Measurements from ENCODE around the gene ZNF318.

Gene ZNF318

DNA sequence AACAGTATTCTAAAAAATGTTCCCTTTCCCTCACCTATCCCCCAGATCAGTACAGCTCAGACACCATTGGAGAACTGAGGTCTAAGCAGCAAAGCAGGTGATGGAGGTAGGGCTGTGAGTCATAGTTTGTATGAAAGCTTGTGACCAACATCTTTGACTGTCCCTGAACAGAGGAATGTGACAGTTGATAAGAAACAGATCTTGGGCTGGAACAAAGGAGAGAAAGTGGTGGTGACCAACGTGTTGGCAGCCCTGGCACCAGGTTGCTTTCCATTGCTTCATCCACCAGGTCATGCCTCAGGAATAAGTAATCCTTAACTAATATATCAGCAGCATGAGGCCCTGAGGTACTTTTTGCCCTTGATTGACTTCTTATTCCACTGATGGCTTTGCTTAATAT lies 40.9 kb downstream of the ZNF318 start:
- H3K4me1 ChIP-seq (ENCODE audit: insufficient read depth, low read length): no peaks in the 10 kb centered on the region
- no peaks in the 10 kb centered on the region for H3K9me3 ChIP-seq (ENCODE audit: insufficient read depth, low read length, severe bottlenecking)
- no peak overlapping the region for H3K27ac ChIP-seq (ENCODE audit: low read length)
- no peak overlapping the region for H3K4me2 ChIP-seq (ENCODE audit: insufficient read depth, low read length)
- no peaks in the 10 kb centered on the region for H3K79me2 ChIP-seq (ENCODE audit: insufficient read depth, low read length)
- H3K4me3 ChIP-seq (ENCODE audit: low read depth in 1 of 2, low read length in 2 of 2): no peak overlapping the region
- no peak for TF ChIP-seq EZH2 (IDR thresholded peaks at IDR 0.05; ENCODE audit: borderline replicate concordance, low read depth, low read length, severe bottlenecking)
- TF ChIP-seq, protein P1, sequence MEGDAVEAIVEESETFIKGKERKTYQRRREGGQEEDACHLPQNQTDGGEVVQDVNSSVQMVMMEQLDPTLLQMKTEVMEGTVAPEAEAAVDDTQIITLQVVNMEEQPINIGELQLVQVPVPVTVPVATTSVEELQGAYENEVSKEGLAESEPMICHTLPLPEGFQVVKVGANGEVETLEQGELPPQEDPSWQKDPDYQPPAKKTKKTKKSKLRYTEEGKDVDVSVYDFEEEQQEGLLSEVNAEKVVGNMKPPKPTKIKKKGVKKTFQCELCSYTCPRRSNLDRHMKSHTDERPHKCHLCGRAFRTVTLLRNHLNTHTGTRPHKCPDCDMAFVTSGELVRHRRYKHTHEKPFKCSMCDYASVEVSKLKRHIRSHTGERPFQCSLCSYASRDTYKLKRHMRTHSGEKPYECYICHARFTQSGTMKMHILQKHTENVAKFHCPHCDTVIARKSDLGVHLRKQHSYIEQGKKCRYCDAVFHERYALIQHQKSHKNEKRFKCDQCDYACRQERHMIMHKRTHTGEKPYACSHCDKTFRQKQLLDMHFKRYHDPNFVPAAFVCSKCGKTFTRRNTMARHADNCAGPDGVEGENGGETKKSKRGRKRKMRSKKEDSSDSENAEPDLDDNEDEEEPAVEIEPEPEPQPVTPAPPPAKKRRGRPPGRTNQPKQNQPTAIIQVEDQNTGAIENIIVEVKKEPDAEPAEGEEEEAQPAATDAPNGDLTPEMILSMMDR (IDR thresholded peaks at IDR 0.05; ENCODE audit: borderline replicate concordance, extremely low read depth, low read length, poor library complexity, severe bottlenecking): no peak
- no peaks in the 10 kb centered on the region for H4K20me1 ChIP-seq (ENCODE audit: insufficient read depth, low read length)
- DNase-seq (no peak), ATAC-seq (ENCODE audit: insufficient read depth, low read depth) (no peak)
- no peak overlapping the region for H3K9ac ChIP-seq (ENCODE audit: low read depth, low read length)
- no peaks in the 10 kb centered on the region for H3K36me3 ChIP-seq (ENCODE audit: insufficient read depth, low read length)
- H2AFZ ChIP-seq (ENCODE audit: low read depth, low read length): no peak overlapping the region
- no peaks in the 10 kb centered on the region for H3K27me3 ChIP-seq (ENCODE audit: insufficient read depth, low read length, poor library complexity)

DNA sequence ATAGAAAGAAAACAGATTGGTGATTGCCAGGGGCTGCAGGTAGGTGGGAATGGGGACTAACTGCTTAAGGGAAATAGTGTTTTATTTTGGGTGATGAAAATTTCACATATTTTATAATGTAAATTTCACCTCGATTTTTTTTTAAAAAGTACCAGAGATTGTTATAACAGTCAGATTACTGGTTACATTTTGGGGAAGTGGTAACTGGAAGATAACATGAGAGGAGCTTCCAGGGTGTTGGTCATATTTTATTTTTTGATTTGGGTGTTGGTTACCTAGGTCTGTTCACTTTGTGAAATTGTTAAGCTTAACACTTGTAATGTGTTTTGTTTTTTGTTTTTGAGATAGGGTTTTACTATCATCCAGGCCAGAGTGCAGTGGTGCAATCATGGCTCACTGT lies 43.6 kb downstream of the ZNF318 start:
- Histone ChIP-seq H3K36me3 (ENCODE audit: insufficient read depth, low read length) (no peaks in the 10 kb centered on the region), H3K9ac (ENCODE audit: low read depth, low read length) (no peak overlapping the region), H3K4me2 (ENCODE audit: insufficient read depth, low read length) (no peak overlapping the region), H2AFZ (ENCODE audit: low read depth, low read length) (no peak overlapping the region), H3K4me1 (ENCODE audit: insufficient read depth, low read length) (no peaks in the 10 kb centered on the region), H4K20me1 (ENCODE audit: insufficient read depth, low read length) (no peaks in the 10 kb centered on the region), H3K79me2 (ENCODE audit: insufficient read depth, low read length) (no peaks in the 10 kb centered on the region), H3K27ac (ENCODE audit: low read length) (no peak overlapping the region), H3K4me3 (ENCODE audit: low read depth in 1 of 2, low read length in 2 of 2) (no peak overlapping the region), H3K9me3 (ENCODE audit: insufficient read depth, low read length, severe bottlenecking) (no peaks in the 10 kb centered on the region), H3K27me3 (ENCODE audit: insufficient read depth, low read length, poor library complexity) (no peaks in the 10 kb centered on the region)
- ATAC-seq (ENCODE audit: insufficient read depth, low read depth): no peak
- DNase-seq: no peak
- TF ChIP-seq EZH2 (IDR thresholded peaks at IDR 0.05; ENCODE audit: borderline replicate concordance, low read depth, low read length, severe bottlenecking): no peak
- TF ChIP-seq, protein P1 (IDR thresholded peaks at IDR 0.05; ENCODE audit: borderline replicate concordance, extremely low read depth, low read length, poor library complexity, severe bottlenecking): no peak

DNA sequence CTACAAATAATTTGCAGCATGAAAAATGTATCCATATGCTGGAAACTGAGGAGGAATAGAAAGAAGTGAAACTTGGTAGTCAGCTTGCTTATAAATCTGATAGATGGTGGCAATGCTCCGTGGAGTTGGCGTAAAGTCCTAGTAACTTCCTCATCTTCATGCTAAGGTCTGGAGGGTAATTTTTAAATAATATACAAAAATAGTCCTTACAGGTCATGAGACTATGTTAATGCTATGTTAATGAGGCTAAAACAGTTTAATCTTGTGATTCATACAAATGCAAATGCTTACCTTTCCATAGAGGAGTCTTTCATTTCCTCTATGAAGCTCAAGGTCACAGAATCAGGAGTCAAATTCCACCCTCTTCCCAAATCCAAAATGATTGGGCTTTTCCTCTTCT lies 51.4 kb downstream of the ZNF318 start:
- no peak overlapping the region for H2AFZ ChIP-seq (ENCODE audit: low read depth, low read length)
- no peak for TF ChIP-seq EZH2 (IDR thresholded peaks at IDR 0.05; ENCODE audit: borderline replicate concordance, low read depth, low read length, severe bottlenecking)
- TF ChIP-seq, protein P1 (IDR thresholded peaks at IDR 0.05; ENCODE audit: borderline replicate concordance, extremely low read depth, low read length, poor library complexity, severe bottlenecking): no peak
- no peaks in the 10 kb centered on the region for H3K36me3 ChIP-seq (ENCODE audit: insufficient read depth, low read length)
- peaks cover 3% of the 10 kb centered on the region for H3K27me3 ChIP-seq (ENCODE audit: insufficient read depth, low read length, poor library complexity)
- no peaks in the 10 kb centered on the region for H3K79me2 ChIP-seq (ENCODE audit: insufficient read depth, low read length)
- H3K4me2 ChIP-seq (ENCODE audit: insufficient read depth, low read length): no peak overlapping the region
- H3K4me1 ChIP-seq (ENCODE audit: insufficient read depth, low read length): no peaks in the 10 kb centered on the region
- no peak overlapping the region for H3K9ac ChIP-seq (ENCODE audit: low read depth, low read length)
- H3K9me3 ChIP-seq (ENCODE audit: insufficient read depth, low read length, severe bottlenecking): no peaks in the 10 kb centered on the region
- no peak overlapping the region for H3K27ac ChIP-seq (ENCODE audit: low read length)
- H3K4me3 ChIP-seq (ENCODE audit: low read depth in 1 of 2, low read length in 2 of 2): no peak overlapping the region
- no peaks in the 10 kb centered on the region for H4K20me1 ChIP-seq (ENCODE audit: insufficient read depth, low read length)
- no peak for DNase-seq
- ATAC-seq (ENCODE audit: insufficient read depth, low read depth): no peak

DNA sequence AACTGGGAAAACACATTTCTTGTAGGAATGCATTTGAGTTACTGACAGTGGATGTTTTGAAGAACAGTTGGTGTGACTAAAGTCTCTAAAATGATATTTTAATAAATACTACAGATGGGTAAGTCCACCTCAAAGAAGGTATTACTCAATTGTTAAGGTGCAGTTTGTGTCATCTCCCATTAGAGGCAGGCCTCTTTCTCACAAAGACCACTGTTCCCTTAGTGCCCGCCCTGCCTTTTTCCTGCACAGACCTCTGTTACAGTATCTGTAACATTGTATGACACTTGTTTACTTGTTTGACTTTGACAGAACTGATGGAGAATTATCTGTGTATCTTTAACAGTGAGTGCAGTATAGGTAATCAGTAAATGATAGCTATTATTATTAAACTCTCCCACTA lies 55.6 kb downstream of the ZNF318 start:
- Histone ChIP-seq H4K20me1 (ENCODE audit: insufficient read depth, low read length) (no peaks in the 10 kb centered on the region), H3K4me2 (ENCODE audit: insufficient read depth, low read length) (no peak overlapping the region)

More for the DNA sequence above, 55.6 kb downstream of the ZNF318 start:
- H3K4me3 ChIP-seq (ENCODE audit: low read depth in 1 of 2, low read length in 2 of 2): no peak overlapping the region
- DNase-seq (no peak), ATAC-seq (ENCODE audit: insufficient read depth, low read depth) (no peak)
- no peaks in the 10 kb centered on the region for H3K4me1 ChIP-seq (ENCODE audit: insufficient read depth, low read length)
- no peaks in the 10 kb centered on the region for H3K9me3 ChIP-seq (ENCODE audit: insufficient read depth, low read length, severe bottlenecking)
- H3K27ac ChIP-seq (ENCODE audit: low read length): no peak overlapping the region
- no peaks in the 10 kb centered on the region for H3K36me3 ChIP-seq (ENCODE audit: insufficient read depth, low read length)
- H3K9ac ChIP-seq (ENCODE audit: low read depth, low read length): no peak overlapping the region
- TF ChIP-seq EZH2 (IDR thresholded peaks at IDR 0.05; ENCODE audit: borderline replicate concordance, low read depth, low read length, severe bottlenecking): no peak
- TF ChIP-seq, protein P1 (IDR thresholded peaks at IDR 0.05; ENCODE audit: borderline replicate concordance, extremely low read depth, low read length, poor library complexity, severe bottlenecking): no peak
- peaks cover 3% of the 10 kb centered on the region for H3K27me3 ChIP-seq (ENCODE audit: insufficient read depth, low read length, poor library complexity)
- H3K79me2 ChIP-seq (ENCODE audit: insufficient read depth, low read length): no peaks in the 10 kb centered on the region
- H2AFZ ChIP-seq (ENCODE audit: low read depth, low read length): no peak overlapping the region
